Left colon (tissue), 2 donors: Measurements from ENCODE around the gene WDFY2. TPM values are rescaled to one million over a fixed set of nuclear protein-coding genes. Genes with fewer than 3 reads are reported as not detected.
"Not testable (repeated sequence)": the region's sequence is repeated elsewhere in the genome, so short reads cannot be mapped to it uniquely, and the experiment has no call there.

ENCODE experiments used
- ATAC-seq: fragments of 200-7000 bp; cut with Tn5 transposase; one replicate; pipeline ENCODE4 v1.9.1; 2020; ENCODE audit warnings: mild to moderate bottlenecking, moderate library complexity
- DNase-seq, 2 donors: peaks; one replicate each; pipeline ENCODE4 v3.0.0-alpha.2; 2020
- intact Hi-C, 2 donors: fragments of 100-400 bp; cut with DNase I in 1 of 2; cut with micrococcal nuclease in 1 of 2; formaldehyde crosslinking; loops; one replicate each; pipeline versions ENCODE4 v1.11.2 to v1.14.0; 2022; cut with DNase I, micrococcal nuclease
- total RNA-seq, 2 donors: library from RNA; stranded (reverse); fragmentation: NEBNext Ultra II Directional; extraction: Animal tissue kit (Norgen Biotek cat#: 25700); gene quantifications; one replicate each; pipeline ENCODE4 v1.2.1, GENCODE V29; 2021
- donor health status: DM: no; HTN: no; CAD: no.
- donor health status: DM: yes; HTN: yes; CAD: no.

Gene WDFY2
- total RNA-seq, 2 donors from 2014 or later: 4.2 to 4.7 TPM

DNA sequence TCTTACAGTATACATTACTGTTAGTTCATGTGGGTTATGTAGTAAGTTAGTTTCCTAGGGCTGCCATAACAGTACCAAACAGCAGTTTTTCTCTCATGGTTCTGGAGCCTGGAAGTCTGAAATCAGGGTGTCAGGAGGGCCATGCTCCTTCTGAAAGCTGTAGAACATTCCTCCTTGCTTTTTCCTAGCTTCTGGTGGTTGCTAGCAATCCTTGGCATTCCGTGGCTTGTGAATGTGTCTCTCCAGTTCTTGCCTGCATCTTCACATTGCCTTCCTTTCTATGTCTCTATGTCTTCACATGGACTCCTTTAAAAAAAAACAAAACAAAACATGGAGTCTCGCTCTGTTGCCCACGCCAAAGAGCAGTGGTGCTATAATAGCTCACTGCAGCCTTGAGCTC, 95.4 kb downstream of the WDFY2 start:
- intact Hi-C loops: no loop called here
- DNase-seq (no peak), ATAC-seq (no peak)

- intact Hi-C loops: no loop called here
- ATAC-seq: no peak
- DNase-seq: no peak
These were observed 96.9 kb downstream of the WDFY2 start for GRCh38 chr13:51681037-51681678.

- intact Hi-C loops: no loop called here
- DNase-seq (no peak), ATAC-seq (no peak)
These were observed 98.4 kb downstream of the WDFY2 start for GRCh38 chr13:51682686-51683085.

GRCh38 chr13:51683597-51683996, 99.3 kb downstream of the WDFY2 start:
- DNase-seq: no peak
- intact Hi-C loops: no loop called here
- ATAC-seq: no peak

DNA sequence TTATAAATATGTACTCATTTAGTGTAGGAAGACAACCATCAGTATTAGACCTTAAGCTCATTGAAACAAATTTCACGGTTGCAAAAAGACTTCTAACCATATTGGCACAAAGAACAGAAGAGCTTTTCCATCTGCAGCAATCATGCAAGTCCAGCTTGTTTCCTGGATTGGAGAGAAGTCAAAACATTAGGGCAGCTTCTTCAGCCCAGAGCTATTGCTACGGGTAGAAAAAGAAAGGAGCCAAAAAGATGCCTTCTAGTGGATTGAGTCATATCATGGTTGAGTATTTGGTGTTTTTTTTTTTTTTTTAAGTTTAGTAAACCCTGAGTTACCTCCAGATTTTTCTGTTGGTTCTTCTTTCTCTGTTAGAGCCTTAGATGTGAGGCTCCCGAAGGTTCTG, 99.8 kb downstream of the WDFY2 start:
- DNase-seq (no peak), ATAC-seq (no peak)
- intact Hi-C loops: no loop called here

GRCh38 chr13:51687947-51688714, 103.9 kb downstream of the WDFY2 start:
- DNase-seq: no peak
- no peak for ATAC-seq
- intact Hi-C loops: no loop called here

- intact Hi-C loops: no loop called here
These were observed 104.8 kb downstream of the WDFY2 start for GRCh38 chr13:51688937-51689662.

DNA sequence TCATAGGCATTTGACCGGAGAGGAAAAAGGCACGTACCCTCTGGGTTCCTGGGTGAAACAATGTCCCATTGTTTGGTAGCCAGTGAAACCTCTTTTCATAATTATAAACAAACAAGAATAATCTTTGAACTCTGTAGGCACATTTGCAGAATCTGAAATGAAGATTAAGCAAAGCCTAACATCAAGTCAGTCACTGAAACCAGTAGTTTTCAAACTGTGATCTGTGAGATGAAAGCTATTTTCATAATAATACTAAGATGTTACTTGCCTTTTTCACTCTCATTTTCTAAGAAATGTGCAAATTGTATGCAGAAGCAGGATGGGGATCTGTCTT, 105.4 kb downstream of the WDFY2 start:
- DNase-seq (no peak), ATAC-seq (peak; percentile 48)
- intact Hi-C loops: no loop called here

More at GRCh38 chr13:51688937-51689662, 104.8 kb downstream of the WDFY2 start:
- DNase-seq (no peak), ATAC-seq (no peak)

DNA sequence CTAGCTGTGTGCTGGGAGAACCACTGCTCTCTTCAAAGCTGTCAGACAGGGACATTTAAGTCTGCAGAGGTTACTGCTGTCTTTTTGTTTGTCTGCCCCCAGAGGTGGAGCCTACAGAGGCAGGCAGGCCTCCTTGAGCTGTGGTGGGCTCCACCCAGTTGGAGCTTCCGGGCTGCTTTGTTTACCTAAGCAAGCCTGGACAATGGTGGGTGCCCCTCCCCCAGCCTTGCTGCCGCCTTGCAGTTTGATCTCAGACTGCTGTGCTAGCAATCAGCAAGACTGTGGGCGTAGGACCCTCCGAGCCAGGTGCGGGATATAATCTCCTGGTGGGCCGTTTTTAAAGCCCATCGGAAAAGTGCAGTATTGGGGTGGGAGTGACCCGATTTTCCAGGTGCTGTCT, 111.4 kb downstream of the WDFY2 start:
- intact Hi-C loops, DNase-seq, ATAC-seq: not testable (repeated sequence)

- ATAC-seq (no peak), DNase-seq (no peak)
- intact Hi-C loops: no loop called here
These were observed 112.9 kb downstream of the WDFY2 start for GRCh38 chr13:51697181-51697580.

DNA sequence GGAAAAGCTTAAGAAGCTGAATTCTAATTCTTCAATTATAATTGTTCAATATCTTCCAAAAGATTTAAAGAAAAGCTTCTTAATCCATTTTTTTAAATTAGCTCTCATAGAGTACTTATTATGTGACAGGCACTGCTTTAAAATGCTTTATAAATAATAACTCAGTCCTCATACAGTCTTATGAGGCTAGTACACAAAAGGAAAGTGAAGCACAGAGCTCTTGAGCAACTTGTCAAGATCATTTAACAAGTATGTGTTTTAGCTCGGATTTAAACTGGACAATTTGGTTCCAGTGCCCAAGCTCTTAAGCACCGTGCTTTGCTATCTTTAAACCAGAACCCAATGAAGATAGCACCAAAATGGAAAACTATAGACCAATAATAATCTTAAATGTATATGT, 113.6 kb downstream of the WDFY2 start:
- ATAC-seq: no peak
- intact Hi-C loops: no loop called here
- DNase-seq: no peak

- no peak for DNase-seq
- no peak for ATAC-seq
- intact Hi-C loops: no loop called here
These were observed 114.1 kb downstream of the WDFY2 start for GRCh38 chr13:51698352-51698751.

DNA sequence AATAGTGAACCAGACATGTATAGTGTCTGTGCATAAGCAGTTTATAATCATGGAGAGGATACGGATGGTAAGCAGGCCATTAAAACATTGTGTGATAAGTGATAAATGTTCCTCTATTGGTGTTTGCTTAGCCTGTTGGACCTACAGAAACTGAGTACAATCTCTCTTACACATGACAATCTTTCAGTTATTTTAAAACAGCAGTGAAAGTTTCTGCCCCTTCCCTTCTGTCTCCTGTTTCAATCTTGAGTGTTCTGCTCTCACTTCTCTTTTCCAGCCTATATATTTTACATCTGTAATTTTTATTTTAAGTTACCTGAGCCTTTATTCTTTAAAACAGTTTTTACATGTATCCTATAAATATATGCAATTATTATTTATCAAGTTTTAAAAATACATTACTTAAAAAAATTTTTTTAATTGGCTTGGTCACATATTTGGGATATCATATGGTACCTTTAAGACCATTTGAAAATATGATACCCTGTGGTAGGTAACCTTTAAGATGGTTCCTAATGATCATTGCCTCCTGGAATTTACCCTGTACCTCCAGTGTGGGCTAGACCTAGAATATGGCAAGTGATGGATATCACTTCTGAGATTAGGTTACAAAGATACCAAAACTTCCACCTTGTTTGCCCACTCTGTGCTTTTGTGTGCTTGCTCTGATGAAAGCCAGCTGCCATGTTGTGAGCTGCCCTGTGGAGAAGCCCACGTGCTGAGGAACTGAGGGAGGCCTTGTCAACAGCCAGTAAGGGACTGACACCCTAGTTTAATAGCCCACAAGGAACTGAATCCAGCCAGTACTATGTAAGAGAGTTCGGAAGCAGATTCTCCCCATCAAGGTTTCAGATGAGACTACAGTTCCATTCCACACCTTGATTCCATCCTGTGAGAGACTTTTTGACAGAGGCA, 120.4 kb downstream of the WDFY2 start:
- ATAC-seq: no peak
- no peak for DNase-seq
- intact Hi-C loops: no loop called here

GRCh38 chr13:51707461-51707860, 123.2 kb downstream of the WDFY2 start:
- ATAC-seq (no peak), DNase-seq (no peak)
- intact Hi-C loops: no loop called here

- intact Hi-C loops: no loop called here
- DNase-seq (no peak), ATAC-seq (no peak)
These were observed 129.5 kb downstream of the WDFY2 start for GRCh38 chr13:51713807-51714206.

DNA sequence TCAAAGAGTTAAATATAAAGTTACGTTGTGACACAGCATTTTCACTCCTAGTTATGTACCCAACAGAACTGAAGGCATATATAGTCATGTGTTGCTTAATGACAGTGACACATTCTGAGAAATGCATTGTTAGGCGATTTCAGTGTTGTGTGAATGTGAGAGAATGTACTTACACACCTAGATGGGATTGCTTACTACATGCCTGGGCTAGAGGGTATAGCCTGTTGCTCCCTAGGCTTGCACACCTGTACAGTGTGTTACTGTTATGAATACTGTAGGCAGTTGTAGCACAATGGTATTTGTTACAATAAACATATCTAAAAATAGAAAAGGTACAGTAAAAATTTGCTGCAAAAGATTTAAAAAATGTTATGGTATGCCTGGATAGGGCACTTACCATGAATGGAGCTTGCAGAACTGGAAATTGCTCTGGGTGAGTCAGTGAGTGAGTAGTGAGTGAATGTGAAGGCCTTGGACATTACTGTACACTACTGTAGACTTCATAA, 130.5 kb downstream of the WDFY2 start:
- intact Hi-C loops: no loop called here
- no peak for ATAC-seq
- no peak for DNase-seq

DNA sequence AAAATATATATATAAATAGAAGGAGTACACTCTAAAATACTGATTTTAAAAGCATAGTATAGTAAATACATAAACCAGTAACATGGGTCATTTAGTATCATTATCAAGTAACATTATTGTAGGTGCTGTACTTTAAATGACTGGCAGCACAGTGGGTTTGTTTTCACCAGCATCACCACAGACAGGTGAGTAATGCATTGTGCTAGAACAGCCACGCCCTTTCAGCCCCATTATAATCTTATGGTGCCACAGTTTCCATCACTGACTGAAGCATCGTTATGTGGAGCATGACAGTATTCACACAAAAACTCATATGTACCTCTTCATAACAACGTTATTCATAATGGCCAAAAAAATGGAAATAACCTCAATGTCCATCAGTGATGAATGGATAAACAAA, 131.4 kb downstream of the WDFY2 start:
- ATAC-seq (no peak), DNase-seq (no peak)
- intact Hi-C loops: no loop called here

DNA sequence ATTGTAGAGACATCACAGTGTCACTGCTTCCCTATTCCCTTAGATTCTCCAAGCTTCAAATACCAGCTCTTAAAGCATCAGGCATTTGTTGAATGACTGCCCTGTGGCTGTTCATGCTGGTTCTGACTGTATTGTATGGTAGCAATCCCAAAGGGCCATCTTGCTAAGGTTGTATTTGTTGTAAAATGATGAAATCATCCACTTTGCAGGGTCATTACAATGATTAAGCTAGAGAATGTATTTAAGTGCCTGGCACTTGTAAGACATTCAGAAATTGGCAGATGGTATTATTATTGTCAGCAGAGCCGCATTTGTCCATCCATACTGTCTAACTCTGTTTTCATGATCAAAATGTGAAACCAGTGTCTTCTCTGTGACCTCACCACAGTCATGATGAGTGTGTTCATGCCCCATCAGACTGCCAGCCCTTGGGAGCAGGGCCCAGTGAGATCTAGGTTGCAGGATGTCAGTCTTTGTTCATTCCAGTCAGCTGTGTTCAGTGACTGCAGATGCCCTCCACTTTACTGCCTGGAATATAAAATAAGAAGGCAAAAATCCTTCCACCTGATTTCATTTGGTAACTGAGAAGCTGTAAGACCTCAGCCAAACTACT, 133.6 kb downstream of the WDFY2 start:
- intact Hi-C loops: no loop called here

GRCh38 chr13:51719394-51719793, 135.1 kb downstream of the WDFY2 start:
- intact Hi-C loops: no loop called here
- no peak for ATAC-seq
- no peak for DNase-seq

More for the DNA sequence above, 133.6 kb downstream of the WDFY2 start:
- no peak for ATAC-seq
- DNase-seq: no peak
